Mucosa of rectum (tissue), 2 donors: ENCODE results near the gene SLC7A8.
"Not testable (repeated sequence)": the region's sequence is repeated elsewhere in the genome, so short reads cannot be mapped to it uniquely, and the experiment has no call there.

Experiments used
- H3K27ac ChIP-seq, 2 donors: one replicate each; pipeline ENCODE4 v1.7.0; 2013; ENCODE audit warnings: inconsistent platforms in 2 of 2, low read depth in 2 of 2, low read length in 2 of 2
- H3K27me3 ChIP-seq, 2 donors: one replicate each; pipeline ENCODE4 v1.7.0; 2013; ENCODE audit warnings: low read length in 2 of 2; ENCODE audit not compliant: control insufficient read depth in 2 of 2, insufficient read depth in 2 of 2
- H3K36me3 ChIP-seq, 2 donors: one replicate each; pipeline ENCODE4 v1.7.0; 2013; ENCODE audit warnings: low read length in 2 of 2; ENCODE audit not compliant: control insufficient read depth in 2 of 2, insufficient read depth in 2 of 2
- H3K4me1 ChIP-seq, 2 donors: one replicate each; pipeline ENCODE4 v1.7.0; 2013; ENCODE audit warnings: low read length in 2 of 2, mild to moderate bottlenecking in 1 of 2; ENCODE audit not compliant: control insufficient read depth in 2 of 2, insufficient read depth in 2 of 2
- H3K4me3 ChIP-seq, 2 donors: one replicate each; pipeline ENCODE4 v1.7.0; 2013; ENCODE audit warnings: low read length in 2 of 2
- H3K9ac ChIP-seq, 2 donors: one replicate each; pipeline ENCODE4 v1.7.0; 2013; ENCODE audit warnings: low read length in 2 of 2, low read depth in 1 of 2, mild to moderate bottlenecking in 1 of 2
- H3K9me3 ChIP-seq, 2 donors: one replicate each; pipeline ENCODE4 v1.7.0; 2013; ENCODE audit warnings: low read length in 2 of 2; ENCODE audit not compliant: control insufficient read depth in 2 of 2
- donor health status: healthy.
- donor health status: Normal muscosa, but diverticular disease.

Gene SLC7A8

DNA sequence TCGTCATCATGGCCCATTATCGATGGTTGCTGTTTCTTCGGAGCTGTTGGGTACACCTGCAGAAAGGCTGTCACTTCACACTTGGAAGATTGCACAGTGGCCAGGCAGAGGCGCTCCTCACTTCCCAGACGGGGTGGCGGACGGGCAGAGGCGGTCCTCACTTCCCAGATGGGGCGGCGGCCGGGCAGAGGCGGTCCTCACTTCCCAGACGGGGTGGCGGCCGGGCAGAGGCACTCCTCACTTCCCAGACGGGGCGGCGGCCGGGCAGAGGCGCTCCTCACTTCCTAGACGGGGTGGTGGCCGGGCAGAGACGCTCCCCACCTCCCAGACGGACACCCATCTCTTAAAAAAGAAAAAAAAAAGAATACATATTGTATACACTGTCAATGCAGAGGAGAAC is 75.3 kb downstream of the SLC7A8 start:
- peaks cover 2 to 12% of the 10 kb centered on the region in 2 donors for H3K27me3 ChIP-seq
- H3K4me1 ChIP-seq, H3K9me3 ChIP-seq, H3K4me3 ChIP-seq, H3K9ac ChIP-seq, H3K27ac ChIP-seq, H3K36me3 ChIP-seq: not testable (repeated sequence)

GRCh38 chr14:23107620-23108019 is 75.8 kb downstream of the SLC7A8 start:
- H3K4me1 ChIP-seq, H3K27ac ChIP-seq, H3K4me3 ChIP-seq, H3K9ac ChIP-seq, H3K36me3 ChIP-seq, H3K9me3 ChIP-seq: not testable (repeated sequence)
- H3K27me3 ChIP-seq = peaks cover 2 to 12% of the 10 kb centered on the region in 2 donors

DNA sequence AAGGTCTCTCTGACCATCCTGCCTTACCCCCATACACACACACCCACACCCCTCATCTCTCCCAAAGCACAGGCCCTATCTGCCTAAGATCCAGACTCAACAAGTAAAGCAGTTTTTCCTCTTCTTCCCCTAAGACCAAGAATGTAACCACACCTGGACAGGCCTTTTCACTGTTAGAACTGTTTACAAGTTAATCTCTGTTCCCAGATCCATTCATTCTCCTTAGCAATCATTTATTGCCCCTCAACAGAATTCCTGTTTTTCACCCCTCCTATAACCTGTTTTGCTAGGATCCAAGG is 76.8 kb downstream of the SLC7A8 start:
- Histone ChIP-seq H3K27me3 (peaks cover 0 to 12% of the 10 kb centered on the region in 2 donors), H3K4me1 (no peaks in the 10 kb centered on the region), H3K36me3 (no peaks in the 10 kb centered on the region), H3K27ac (no peak overlapping the region), H3K4me3 (no peak overlapping the region), H3K9me3 (no peaks in the 10 kb centered on the region), H3K9ac (no peak overlapping the region)

DNA sequence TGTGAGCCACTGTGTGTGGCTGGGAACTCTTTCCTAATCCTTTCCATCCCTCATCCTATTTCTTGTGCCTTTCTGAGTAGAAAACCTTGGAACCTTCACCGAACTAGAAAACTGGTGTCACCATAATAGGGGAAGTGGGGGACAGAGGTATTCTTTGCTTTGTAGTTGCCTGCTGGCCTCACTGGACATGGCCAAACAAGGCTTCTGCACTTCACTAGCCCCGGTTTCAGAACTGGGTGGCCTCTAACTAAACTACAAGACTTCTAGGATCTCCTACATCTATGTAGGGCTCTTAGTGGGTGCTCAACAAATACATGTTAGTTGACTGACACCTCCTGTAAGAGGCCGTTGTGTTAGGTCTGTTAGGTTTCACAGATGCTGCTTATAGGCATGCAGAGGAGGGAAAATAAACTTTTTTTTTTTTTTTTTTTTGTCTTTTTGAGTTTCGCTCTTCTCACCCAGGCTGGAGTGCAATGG is 78.1 kb downstream of the SLC7A8 start:
- H3K27ac ChIP-seq = no peak overlapping the region

DNA sequence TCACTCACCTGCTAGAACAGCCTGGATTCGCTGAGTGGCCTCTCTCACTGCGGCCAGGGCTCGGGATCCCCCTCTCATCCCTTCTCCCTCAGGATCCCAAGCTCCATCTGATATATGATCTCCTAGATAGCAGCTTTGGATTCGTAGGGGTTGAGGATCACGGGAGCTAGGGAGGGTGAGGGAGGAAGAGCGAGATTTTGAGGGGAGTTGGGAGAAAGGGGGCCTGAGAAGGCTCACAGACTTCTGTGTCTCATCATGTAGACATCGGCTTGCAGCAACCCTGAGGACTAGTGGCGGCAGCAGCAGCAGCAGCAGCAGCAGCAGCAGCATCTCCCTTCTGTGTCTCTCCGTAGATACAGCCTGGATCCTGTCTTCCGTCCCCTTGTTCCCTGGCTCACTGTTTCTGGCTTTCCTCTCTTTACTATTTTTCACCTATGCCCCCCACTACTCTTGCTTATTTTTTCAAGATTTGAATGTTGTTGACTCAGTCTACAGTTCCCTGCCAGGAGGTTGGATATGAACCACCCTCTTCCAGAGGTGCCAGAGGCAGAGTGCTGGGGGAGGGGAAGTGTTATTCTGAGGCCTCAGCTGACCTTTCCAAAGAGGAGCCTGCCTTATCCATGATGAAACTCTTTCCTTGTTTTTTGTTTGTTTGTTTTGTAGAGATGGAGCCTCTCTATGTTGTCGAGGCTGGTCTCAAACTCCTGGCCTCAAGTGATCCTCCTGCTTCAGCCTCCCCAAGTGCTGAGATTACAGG is 78.7 kb downstream of the SLC7A8 start, which contains the start of gene CIROP:
Gene CIROP, minus strand, starts transcription at position 399 of the 757 bp plus-strand sequence. Its CDS starts 69 bp downstream, at position 330.
- Histone ChIP-seq H3K9me3 (no peaks in the 10 kb centered on the region), H3K27ac (no peak within 1 kb of the TSS), H3K4me3 (no peak within 1 kb of the TSS), H3K9ac (no peak within 1 kb of the TSS), H3K27me3 (no peaks in the 10 kb centered on the region), H3K4me1 (no peaks in the 10 kb centered on the region), H3K36me3 (no peaks in the 10 kb centered on the region)

More for the DNA sequence above, 78.1 kb downstream of the SLC7A8 start:
- Histone ChIP-seq H3K27me3 (peaks cover 0 to 2% of the 10 kb centered on the region in 2 donors), H3K4me1 (no peaks in the 10 kb centered on the region), H3K36me3 (no peaks in the 10 kb centered on the region), H3K9ac (no peak overlapping the region), H3K9me3 (no peaks in the 10 kb centered on the region), H3K4me3 (no peak overlapping the region)

GRCh38 chr14:23104070-23104590 is 79.3 kb downstream of the SLC7A8 start:
- Histone ChIP-seq H3K4me1 (no peaks in the 10 kb centered on the region), H3K4me3 (no peak overlapping the region), H3K9ac (no peak overlapping the region), H3K27me3 (no peaks in the 10 kb centered on the region), H3K36me3 (peaks cover 0 to 2% of the 10 kb centered on the region in 2 donors), H3K9me3 (no peaks in the 10 kb centered on the region), H3K27ac (no peak overlapping the region)

- H3K4me1 ChIP-seq = no peaks in the 10 kb centered on the region
- H3K9me3 ChIP-seq = no peaks in the 10 kb centered on the region
- no peaks in the 10 kb centered on the region for H3K27me3 ChIP-seq
- no peak overlapping the region for H3K4me3 ChIP-seq
- H3K9ac ChIP-seq = no peak overlapping the region
- H3K36me3 ChIP-seq = peaks cover 3 to 8% of the 10 kb centered on the region in 2 donors
- no peak overlapping the region for H3K27ac ChIP-seq
These were observed 79.9 kb downstream of the SLC7A8 start for GRCh38 chr14:23103581-23103980.

- no peak overlapping the region for H3K9ac ChIP-seq
- H3K27ac ChIP-seq = no peak overlapping the region
- no peaks in the 10 kb centered on the region for H3K27me3 ChIP-seq
- H3K36me3 ChIP-seq = peaks cover 10 to 14% of the 10 kb centered on the region in 2 donors
- no peaks in the 10 kb centered on the region for H3K4me1 ChIP-seq
- H3K9me3 ChIP-seq = no peaks in the 10 kb centered on the region
- no peak overlapping the region for H3K4me3 ChIP-seq
These were observed 80.7 kb downstream of the SLC7A8 start for GRCh38 chr14:23102801-23103200.

DNA sequence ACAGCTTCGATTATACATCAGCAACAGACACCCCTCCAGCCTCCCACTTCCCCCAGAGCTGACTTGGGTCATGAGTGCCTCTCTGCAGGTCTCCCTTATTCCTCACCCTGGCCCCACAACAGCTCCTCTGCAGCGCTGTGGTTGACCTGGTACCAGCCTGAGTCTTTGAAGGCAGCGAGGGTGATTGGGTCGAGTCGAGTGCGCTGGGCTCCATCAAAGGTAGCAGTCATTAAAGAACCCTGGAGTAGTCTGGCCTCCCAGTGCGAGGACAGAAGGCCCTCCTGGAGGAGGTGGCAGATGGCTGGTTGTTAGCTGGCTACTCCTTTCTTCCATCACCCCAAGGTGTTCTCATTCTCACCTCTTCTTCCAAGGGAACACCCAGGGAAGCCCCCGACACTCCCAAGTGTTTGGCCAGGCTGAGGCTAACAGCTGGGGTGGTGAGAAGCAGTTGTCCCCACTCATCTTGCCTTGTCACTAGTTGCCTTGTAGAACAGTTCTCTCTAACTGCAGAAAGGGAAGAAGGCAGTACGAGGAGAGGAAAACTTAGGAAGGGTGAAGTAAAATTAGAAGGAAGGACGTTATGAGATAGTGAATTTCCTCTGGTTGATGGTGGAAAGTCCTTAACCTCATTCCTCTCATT is 81.4 kb downstream of the SLC7A8 start:
- Histone ChIP-seq H3K4me1 (peaks cover 0 to under 1% of the 10 kb centered on the region in 2 donors), H3K27me3 (no peaks in the 10 kb centered on the region), H3K36me3 (peaks cover 15 to 18% of the 10 kb centered on the region in 2 donors), H3K9ac (no peak overlapping the region), H3K27ac (no peak overlapping the region), H3K9me3 (no peaks in the 10 kb centered on the region), H3K4me3 (no peak overlapping the region)

GRCh38 chr14:23101213-23101970 is 82.1 kb downstream of the SLC7A8 start:
- Histone ChIP-seq H3K27me3 (no peaks in the 10 kb centered on the region), H3K9ac (no peak overlapping the region), H3K4me1 (peaks cover 5 to 6% of the 10 kb centered on the region in 2 donors), H3K9me3 (no peaks in the 10 kb centered on the region), H3K36me3 (peaks cover 15 to 18% of the 10 kb centered on the region in 2 donors), H3K27ac (no peak overlapping the region), H3K4me3 (no peak overlapping the region)
